CD4-positive, CD25-positive, alpha-beta regulatory T cell (primary cell): ENCODE data around the gene KLF16. TPM values are rescaled to one million over a fixed set of nuclear protein-coding genes. Genes with fewer than 3 reads are reported as not detected.

Experiments
- ATAC-seq, 2 donors: fragments of 150-1000 bp; cut with Tn5 transposase; one replicate each; pipeline ENCODE4 v1.10.0; 2021; ENCODE audit warnings: low read depth in 2 of 2, moderate number of reproducible peaks in 2 of 2, moderate library complexity in 1 of 2
- DNase-seq, 3 donors: peaks; one replicate each; pipeline versions ENCODE4 v3.0.0 to v3.0.0-alpha.2; 2012 to 2022; ENCODE audit warnings: mixed read lengths in 1 of 3
- H3K27ac ChIP-seq: one replicate; pipeline ENCODE4 v1.7.0; 2013; ENCODE audit warnings: mild to moderate bottlenecking, low read length; ENCODE audit not compliant: insufficient read depth, poor library complexity, severe bottlenecking
- H3K27me3 ChIP-seq: one replicate; pipeline ENCODE4 v1.7.0; 2013; ENCODE audit warnings: low read length; ENCODE audit not compliant: control insufficient read depth, insufficient read depth
- H3K36me3 ChIP-seq: one replicate; pipeline ENCODE4 v1.7.0; 2013; ENCODE audit warnings: mild to moderate bottlenecking, low read length, moderate library complexity; ENCODE audit not compliant: control insufficient read depth, insufficient read depth
- H3K4me1 ChIP-seq: 2 replicates; pipeline ENCODE4 v1.7.0; 2013; ENCODE audit warnings: mild to moderate bottlenecking, low read length; ENCODE audit not compliant: insufficient read depth, control insufficient read depth, poor library complexity, severe bottlenecking
- H3K4me3 ChIP-seq: one replicate; pipeline ENCODE4 v1.7.0; 2013; ENCODE audit warnings: low read depth, mild to moderate bottlenecking, low read length, moderate library complexity
- H3K9me3 ChIP-seq, 2 experiments: 1 replicate in 1 of 2; 2 replicates in 1 of 2; pipeline ENCODE4 v1.7.0; 2013; ENCODE audit warnings: low read length in 2 of 2, mild to moderate bottlenecking in 1 of 2, moderate library complexity in 1 of 2; ENCODE audit not compliant: control insufficient read depth in 2 of 2
- H3K27ac Mint-ChIP-seq, 3 donors: one replicate each; pipeline ENCODE4 v1.8.0; 2020 to 2022; ENCODE audit warnings: mild to moderate bottlenecking in 3 of 3, mixed read lengths in 3 of 3, moderate library complexity in 2 of 3
- H3K27me3 Mint-ChIP-seq: one replicate; pipeline ENCODE4 v1.8.0; 2022; ENCODE audit warnings: mild to moderate bottlenecking, mixed read lengths
- H3K36me3 Mint-ChIP-seq: one replicate; pipeline ENCODE4 v1.8.0; 2020; ENCODE audit warnings: mixed read lengths
- H3K4me1 Mint-ChIP-seq, 4 donors: one replicate each; pipeline ENCODE4 v1.8.0; 2020 to 2022; ENCODE audit warnings: mixed read lengths in 4 of 4, mild to moderate bottlenecking in 1 of 4
- H3K4me3 Mint-ChIP-seq, 4 donors: one replicate each; pipeline ENCODE4 v1.8.0; 2020 to 2022; ENCODE audit warnings: mild to moderate bottlenecking in 4 of 4, mixed read lengths in 4 of 4, moderate library complexity in 3 of 4
- H3K9me3 Mint-ChIP-seq, 7 donors: one replicate each; pipeline ENCODE4 v1.8.0; 2020 to 2022; ENCODE audit warnings: mixed read lengths in 7 of 7, mild to moderate bottlenecking in 3 of 7, moderate library complexity in 2 of 7
- polyA plus RNA-seq, 4 donors: library from polyadenylated mRNA; unstranded; fragments of 300-500 nt; fragmentation: Illumina TruSeq; gene quantifications; one replicate each; pipeline ENCODE4 v1.2.3, GENCODE V29; 2021
- total RNA-seq: library from RNA; stranded (reverse); gene quantifications from one replicate; pipeline ENCODE4 v1.2.3, GENCODE V29; 2022

Gene KLF16
- total and polyA plus RNA-seq, 5 donors from 2014 or later, result 0.28 to 40.6 (median 0.76) TPM

DNA sequence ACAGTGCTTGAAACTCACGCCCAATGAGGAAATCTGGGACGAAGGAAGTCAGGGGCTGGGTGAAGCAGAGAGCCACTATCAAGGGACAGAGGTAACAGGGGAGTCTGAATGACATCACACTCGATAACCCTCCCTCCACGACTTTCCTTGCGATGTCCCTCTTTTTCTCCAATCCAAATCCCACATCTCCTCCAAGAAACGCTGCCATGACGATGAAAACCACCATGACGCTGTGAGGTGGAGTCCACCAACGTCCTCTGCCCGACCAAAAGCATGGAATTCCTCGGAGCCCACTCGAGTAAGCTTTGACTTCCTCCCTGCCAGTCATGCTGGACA is 16.1 kb downstream of the KLF16 start:
- ATAC-seq (no peak), DNase-seq (no peak)
- H3K9me3 ChIP-seq, result no peaks in the 10 kb centered on the region
- peak overlapping the region; percentile 90 for H3K4me3 ChIP-seq
- H3K27ac ChIP-seq, result peak overlapping the region; percentile 96
- peaks cover 4% of the 10 kb centered on the region for H3K27me3 Mint-ChIP-seq
- H3K27ac Mint-ChIP-seq, result peak overlapping the region; percentile 72 to 94 (median 90)
- H3K4me3 Mint-ChIP-seq, result peak overlapping the region; percentile 89 to 93 (median 92)
- peaks cover 73% of the 10 kb centered on the region for H3K4me1 ChIP-seq
- peaks cover 0 to 2% (median 0%) of the 10 kb centered on the region in 7 donors for H3K9me3 Mint-ChIP-seq
- peaks cover 6% of the 10 kb centered on the region for H3K36me3 ChIP-seq
- peaks cover 6% of the 10 kb centered on the region for H3K36me3 Mint-ChIP-seq
- H3K27me3 ChIP-seq, result no peaks in the 10 kb centered on the region
- peaks cover 0 to 71% (median 21%) of the 10 kb centered on the region in 4 donors for H3K4me1 Mint-ChIP-seq

DNA sequence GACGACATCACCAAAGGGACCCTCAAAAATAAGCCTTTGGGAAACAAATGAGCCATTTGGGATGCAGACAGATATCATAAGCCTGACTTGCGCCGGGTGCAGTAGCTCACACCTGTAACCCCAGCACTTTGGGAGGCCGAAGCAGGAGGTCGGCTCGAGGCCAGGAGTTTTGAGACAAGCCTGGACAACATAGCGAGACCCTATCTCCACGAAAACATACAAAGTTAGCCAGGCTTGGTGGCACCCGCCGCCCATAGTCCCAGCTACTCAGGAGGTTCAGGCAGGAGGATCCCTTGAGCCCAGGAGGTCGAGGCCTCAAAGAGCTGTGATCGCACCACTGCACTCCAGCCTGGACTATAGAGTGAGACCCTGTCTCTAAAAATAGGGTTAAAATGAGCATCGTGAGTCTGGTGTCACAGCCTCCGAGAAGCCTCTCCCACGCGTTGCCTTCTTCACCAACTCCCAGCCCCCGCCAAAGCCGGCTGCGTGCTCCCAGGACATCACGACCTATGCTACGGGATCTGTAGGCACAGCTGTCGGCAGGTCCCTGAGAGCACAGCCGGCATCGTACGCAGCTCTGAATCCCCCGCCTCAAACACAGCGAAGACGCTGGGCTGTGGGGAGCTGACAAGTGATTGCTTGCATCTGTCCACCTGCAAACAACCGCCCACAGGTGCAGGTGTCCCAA is 16.7 kb downstream of the KLF16 start:
- H3K4me1 Mint-ChIP-seq, result peaks cover 0 to 74% (median 23%) of the 10 kb centered on the region in 4 donors
- H3K27ac ChIP-seq, result peak overlapping the region; percentile 96
- peaks cover 6% of the 10 kb centered on the region for H3K36me3 Mint-ChIP-seq
- H3K4me1 ChIP-seq, result peaks cover 71% of the 10 kb centered on the region
- DNase-seq (no peak), ATAC-seq (no peak)
- no peaks in the 10 kb centered on the region for H3K27me3 ChIP-seq
- peaks cover 0 to 2% (median 0%) of the 10 kb centered on the region in 7 donors for H3K9me3 Mint-ChIP-seq
- H3K36me3 ChIP-seq, result peaks cover 6% of the 10 kb centered on the region
- H3K9me3 ChIP-seq, result no peaks in the 10 kb centered on the region
- peak overlapping the region; percentile 90 for H3K4me3 ChIP-seq
- H3K27ac Mint-ChIP-seq, result peak overlapping the region in 2 of 3 donors; percentile 72 to 94
- H3K4me3 Mint-ChIP-seq, result peak overlapping the region; percentile 89 to 93 (median 92)
- peaks cover 4% of the 10 kb centered on the region for H3K27me3 Mint-ChIP-seq

DNA sequence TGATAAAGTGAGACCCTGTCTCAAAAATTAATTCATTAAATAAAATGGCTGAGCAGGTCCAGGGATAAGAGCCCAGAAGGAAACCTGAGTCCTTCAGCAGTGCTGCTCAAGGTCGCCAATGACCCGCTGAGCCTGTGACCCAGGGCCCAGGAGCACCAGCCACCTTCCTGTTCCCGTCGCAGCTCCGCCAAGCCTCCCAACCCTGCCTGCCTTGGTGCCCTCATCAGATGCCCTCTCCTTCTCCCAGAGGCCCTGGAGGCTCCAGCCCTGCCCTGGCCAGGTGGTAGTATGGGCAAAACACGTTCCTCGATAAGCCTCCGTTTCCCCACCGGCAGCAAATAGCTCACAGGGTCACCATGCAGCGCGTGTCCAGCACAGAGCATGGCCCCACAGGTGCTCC is 17.7 kb downstream of the KLF16 start:
- Mint-ChIP-seq H3K27me3 (peaks cover 4% of the 10 kb centered on the region), H3K4me3 (peak overlapping the region in 3 of 4 donors; percentile 84 to 92 (median 91)), H3K4me1 (peaks cover 0 to 74% (median 24%) of the 10 kb centered on the region in 4 donors), H3K27ac (no peak overlapping the region), H3K9me3 (peaks cover 0 to 2% (median 0%) of the 10 kb centered on the region in 7 donors), H3K36me3 (peaks cover 6% of the 10 kb centered on the region)
- DNase-seq (no peak), ATAC-seq (no peak)
- H3K27me3 ChIP-seq, result no peaks in the 10 kb centered on the region
- peaks cover 6% of the 10 kb centered on the region for H3K36me3 ChIP-seq
- no peak overlapping the region for H3K27ac ChIP-seq
- peaks cover 71% of the 10 kb centered on the region for H3K4me1 ChIP-seq
- H3K9me3 ChIP-seq, result no peaks in the 10 kb centered on the region
- no peak overlapping the region for H3K4me3 ChIP-seq

GRCh38 chr19:1845125-1845515 is 18.3 kb downstream of the KLF16 start:
- Histone ChIP-seq H3K9me3 (no peaks in the 10 kb centered on the region), H3K27me3 (no peaks in the 10 kb centered on the region), H3K27ac (no peak overlapping the region), H3K4me3 (no peak overlapping the region), H3K36me3 (peaks cover 6% of the 10 kb centered on the region), H3K4me1 (peaks cover 71% of the 10 kb centered on the region)
- Mint-ChIP-seq H3K27me3 (peaks cover 4% of the 10 kb centered on the region), H3K9me3 (peaks cover 0 to 2% (median 0%) of the 10 kb centered on the region in 7 donors), H3K27ac (no peak overlapping the region), H3K4me3 (peak overlapping the region in 3 of 4 donors; percentile 11 to 92 (median 24)), H3K4me1 (peaks cover 0 to 75% (median 24%) of the 10 kb centered on the region in 4 donors), H3K36me3 (peaks cover 6% of the 10 kb centered on the region)
- no peak for ATAC-seq
- no peak for DNase-seq

- no peak overlapping the region for H3K27ac ChIP-seq
- Mint-ChIP-seq H3K4me3 (peak overlapping the region in 3 of 4 donors; percentile 11 to 92 (median 24)), H3K27ac (no peak overlapping the region), H3K9me3 (peaks cover 0 to 2% (median 0%) of the 10 kb centered on the region in 7 donors), H3K27me3 (peaks cover 4% of the 10 kb centered on the region), H3K4me1 (peaks cover 0 to 75% (median 22%) of the 10 kb centered on the region in 4 donors), H3K36me3 (peaks cover 6% of the 10 kb centered on the region)
- peaks cover 71% of the 10 kb centered on the region for H3K4me1 ChIP-seq
- DNase-seq (no peak), ATAC-seq (no peak)
- no peak overlapping the region for H3K4me3 ChIP-seq
- H3K36me3 ChIP-seq, result peaks cover 6% of the 10 kb centered on the region
- no peaks in the 10 kb centered on the region for H3K9me3 ChIP-seq
- no peaks in the 10 kb centered on the region for H3K27me3 ChIP-seq
Measured at GRCh38 chr19:1844513-1845124, 18.8 kb downstream of the KLF16 start.

DNA sequence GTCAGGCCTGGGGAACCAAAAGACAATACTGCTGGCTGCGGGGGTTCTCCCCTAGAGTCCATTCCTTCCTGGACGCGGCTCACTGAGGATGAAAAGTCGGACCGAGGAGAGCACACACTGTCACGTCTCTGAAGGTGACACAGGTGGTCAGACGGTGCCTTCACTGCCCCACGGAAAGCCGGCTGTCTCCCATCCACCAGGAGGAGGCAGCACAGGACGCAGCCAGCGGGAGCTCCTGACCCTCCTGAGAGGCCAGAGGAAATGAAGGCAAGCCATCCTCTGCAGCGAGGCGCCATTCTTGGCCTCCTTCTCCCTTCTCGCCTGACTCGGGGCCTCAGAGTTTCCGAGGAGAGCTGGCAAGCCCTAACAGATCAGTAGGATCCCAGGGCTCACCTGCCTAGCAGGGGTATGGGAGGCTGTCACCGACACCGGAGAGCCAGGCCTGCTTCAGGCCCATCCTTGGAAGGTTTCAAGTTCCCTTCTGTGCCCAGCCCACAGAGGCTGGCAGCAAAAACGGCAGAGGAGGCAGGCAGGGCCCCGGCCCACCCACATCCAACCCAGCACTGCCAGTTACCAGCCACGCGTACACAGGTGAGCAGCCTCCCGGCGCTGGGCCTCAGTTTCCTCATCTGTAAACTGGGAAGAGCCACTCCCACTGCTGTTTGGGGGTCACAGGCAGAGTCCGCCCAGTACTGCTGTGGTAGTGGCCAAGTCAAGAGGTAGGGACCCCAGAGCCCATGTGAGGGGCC is 19.6 kb downstream of the KLF16 start:
- Histone ChIP-seq H3K36me3 (peaks cover 6% of the 10 kb centered on the region), H3K9me3 (no peaks in the 10 kb centered on the region), H3K27me3 (no peaks in the 10 kb centered on the region), H3K27ac (no peak overlapping the region), H3K4me1 (peaks cover 67% of the 10 kb centered on the region), H3K4me3 (no peak overlapping the region)
- no peak for ATAC-seq
- H3K27ac Mint-ChIP-seq, result no peak overlapping the region
- peaks cover 0 to 2% (median 0%) of the 10 kb centered on the region in 7 donors for H3K9me3 Mint-ChIP-seq
- H3K4me1 Mint-ChIP-seq, result peaks cover 0 to 73% (median 19%) of the 10 kb centered on the region in 4 donors
- peaks cover 6% of the 10 kb centered on the region for H3K36me3 Mint-ChIP-seq
- peaks cover 3% of the 10 kb centered on the region for H3K27me3 Mint-ChIP-seq
- H3K4me3 Mint-ChIP-seq, result peak overlapping the region in 2 of 4 donors; percentile 22 to 41
- no peak for DNase-seq

DNA sequence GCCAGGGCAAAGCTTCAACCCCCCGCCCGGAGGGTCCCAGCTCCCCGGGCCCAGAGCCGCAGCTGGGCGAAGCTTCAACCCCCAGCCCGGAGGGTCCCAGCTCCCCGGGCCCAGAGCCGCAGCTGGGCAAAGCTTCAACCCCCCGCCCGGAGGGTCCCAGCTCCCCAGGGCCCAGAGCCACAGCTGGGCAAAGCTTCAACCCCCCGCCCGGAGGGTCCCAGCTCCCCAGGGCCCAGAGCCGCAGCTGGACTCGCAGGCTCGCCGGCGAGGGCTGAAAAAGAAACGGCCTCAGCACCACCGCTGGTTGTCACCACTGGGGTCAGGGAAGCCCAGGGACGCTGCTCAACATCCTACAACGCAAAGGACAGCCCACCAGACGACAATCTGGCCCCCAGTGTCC is 20.3 kb downstream of the KLF16 start:
- no peaks in the 10 kb centered on the region for H3K9me3 ChIP-seq
- no peak overlapping the region for H3K27ac ChIP-seq
- no peak overlapping the region for H3K4me3 ChIP-seq
- Mint-ChIP-seq H3K4me1 (peaks cover 0 to 75% (median 19%) of the 10 kb centered on the region in 4 donors), H3K36me3 (peaks cover 6% of the 10 kb centered on the region), H3K9me3 (peaks cover 0 to 2% (median 0%) of the 10 kb centered on the region in 7 donors), H3K27me3 (no peaks in the 10 kb centered on the region), H3K4me3 (peak overlapping the region in 1 of 4 donors; percentile 22), H3K27ac (no peak overlapping the region)
- DNase-seq, result no peak
- H3K4me1 ChIP-seq, result peaks cover 65% of the 10 kb centered on the region
- H3K27me3 ChIP-seq, result no peaks in the 10 kb centered on the region
- no peak for ATAC-seq
- H3K36me3 ChIP-seq, result peaks cover 6% of the 10 kb centered on the region
